PC-9 (cell line): ENCODE measurements around the gene ALPK3. TPM values are rescaled to one million over a fixed set of nuclear protein-coding genes. Genes with fewer than 3 reads are reported as not detected.

Experiments used
- BruUV-seq: library from RNA; stranded (reverse); fragments of 400-500 nt; replicated peaks from 2 replicates; lab custom pipeline; 2021; lab: Mats Ljungman, UMichigan
- CTCF ChIA-PET: fragments of 300-600 bp; sonication (Branson Sonifier 250); formaldehyde crosslinking; loops from one replicate; lab custom pipeline; 2022; ENCODE audit warnings: antibody characterized with exemption; lab: Charles Lee
- POLR2A ChIA-PET: fragments of 300-600 bp; sonication (Branson Sonifier 250); formaldehyde crosslinking; loops from one replicate; lab custom pipeline; 2022; ENCODE audit warnings: antibody characterized with exemption; ENCODE audit not compliant: unreplicated experiment; lab: Charles Lee
- DNase-seq, 2 experiments: peaks; one replicate each; pipeline versions ENCODE4 v3.0.0 to v3.0.0-alpha.2; 2015 to 2022; ENCODE audit warnings: mixed read lengths in 1 of 2
- H2AFZ ChIP-seq: fragments of 200-600 bp; sonication (generic); 2 replicates; pipeline ENCODE4 v1.8.1; 2017; ENCODE audit warnings: antibody characterized with exemption
- H3F3A ChIP-seq: fragments of 200-600 bp; sonication (generic); 2 replicates; pipeline ENCODE4 v1.8.1; 2017; ENCODE audit warnings: antibody characterized with exemption, mild to moderate bottlenecking, low read depth; ENCODE audit not compliant: insufficient read depth
- H3K27ac ChIP-seq: fragments of 200-600 bp; sonication (generic); 2 replicates; pipeline ENCODE4 v1.6.1; 2016; ENCODE audit warnings: mixed run types
- H3K27me3 ChIP-seq: fragments of 200-600 bp; sonication (generic); 2 replicates; pipeline ENCODE4 v1.6.1; 2016; ENCODE audit warnings: low read depth, mixed run types; ENCODE audit not compliant: insufficient read depth
- H3K36me3 ChIP-seq: fragments of 200-600 bp; sonication (generic); 2 replicates; pipeline ENCODE4 v1.6.1; 2016; ENCODE audit warnings: low read depth, mixed run types
- H3K4me1 ChIP-seq: fragments of 200-600 bp; sonication (generic); replicated peaks from 2 replicates; pipeline ENCODE4 v1.6.1; 2016; ENCODE audit warnings: mixed run types; ENCODE audit not compliant: insufficient read depth
- H3K4me2 ChIP-seq: fragments of 200-600 bp; sonication (generic); 2 replicates; pipeline ENCODE4 v1.6.1; 2017; ENCODE audit warnings: mixed run types
- H3K4me3 ChIP-seq: fragments of 200-600 bp; sonication (generic); 2 replicates; pipeline ENCODE4 v1.6.1; 2016; ENCODE audit warnings: mixed run types
- H3K79me2 ChIP-seq: fragments of 200-600 bp; sonication (generic); 2 replicates; pipeline ENCODE4 v1.6.1; 2017; ENCODE audit warnings: low read depth, mixed run types
- H3K9me2 ChIP-seq: fragments of 200-600 bp; sonication (generic); 2 replicates; pipeline ENCODE4 v1.8.1; 2017; ENCODE audit warnings: mild to moderate bottlenecking; ENCODE audit not compliant: insufficient read depth
- H3K9me3 ChIP-seq: fragments of 200-600 bp; sonication (generic); 2 replicates; pipeline ENCODE4 v1.8.1; 2016; ENCODE audit warnings: low read depth; ENCODE audit not compliant: insufficient read depth
- H4K20me1 ChIP-seq: fragments of 200-600 bp; sonication (generic); 2 replicates; pipeline ENCODE4 v1.8.1; 2017; ENCODE audit not compliant: insufficient read depth
- EZH2 ChIP-seq: fragments of 200-600 bp; sonication (generic); IDR thresholded peaks from 2 replicates; pipeline ENCODE4 v1.8.0; 2017; ENCODE audit warnings: antibody characterized with exemption, low read depth
- intact Hi-C: fragments of 100-400 bp; cut with micrococcal nuclease; formaldehyde crosslinking; loops from one replicate; pipeline ENCODE4 v1.10.0; 2022; ENCODE audit not compliant: unreplicated experiment
- total RNA-seq: library from RNA; stranded (reverse); gene quantifications from 2 replicates; pipeline ENCODE4 v1.2.3, GENCODE V29; 2021
- TF ChIP-seq, protein P1 (sequence below): fragments of 200-600 bp; sonication (generic); conservative IDR thresholded peaks from 2 replicates; pipeline ENCODE4 v1.6.1; 2017; ENCODE audit warnings: mixed run types, antibody characterized with exemption, mild to moderate bottlenecking, moderate library complexity

Gene ALPK3
- total RNA-seq, 1 experiment from 2014 or later, result 8.1 TPM

DNA sequence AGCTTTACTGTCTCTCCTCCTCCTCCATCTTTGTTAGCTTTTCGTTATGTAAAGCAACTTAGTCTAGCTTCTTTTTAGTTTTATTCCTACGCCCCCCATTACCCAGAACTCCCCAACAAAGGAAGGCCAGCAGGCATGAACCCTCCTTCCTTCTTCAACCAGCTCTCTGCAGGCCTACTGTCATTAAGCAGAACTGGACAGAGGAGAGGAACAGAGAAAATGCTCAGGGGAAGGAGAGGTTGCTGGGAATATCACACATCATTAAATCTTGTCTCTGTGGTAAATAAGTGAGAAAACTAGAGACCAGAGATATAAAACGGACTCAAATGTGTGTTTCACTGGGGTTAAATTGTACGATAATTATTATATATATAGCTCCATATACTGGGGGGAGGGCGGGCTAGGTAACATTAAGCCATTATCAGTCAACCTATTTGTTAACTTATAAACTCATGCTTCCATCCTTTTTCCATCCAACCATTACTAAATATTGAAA is 48.0 kb downstream of the ALPK3 start:
- POLR2A ChIA-PET, result no interaction called here
- no TSS peak for BruUV-seq
- H3K36me3 ChIP-seq, result no peaks in the 10 kb centered on the region
- H3K79me2 ChIP-seq, result 0 out of 2 replicates have a peak, but pooled peaks cover 6% of the 10 kb centered on the region
- CTCF ChIA-PET, result interaction anchor here (0.5 kb wide), 1 partner anchor 43 kb away, joined by 3 read pairs; no protein-coding TSS in a partner anchor
- H4K20me1 ChIP-seq, result no peaks in the 10 kb centered on the region
- no peaks in the 10 kb centered on the region for H3K9me3 ChIP-seq
- TF ChIP-seq EZH2, result no peak
- TF ChIP-seq, protein P1, sequence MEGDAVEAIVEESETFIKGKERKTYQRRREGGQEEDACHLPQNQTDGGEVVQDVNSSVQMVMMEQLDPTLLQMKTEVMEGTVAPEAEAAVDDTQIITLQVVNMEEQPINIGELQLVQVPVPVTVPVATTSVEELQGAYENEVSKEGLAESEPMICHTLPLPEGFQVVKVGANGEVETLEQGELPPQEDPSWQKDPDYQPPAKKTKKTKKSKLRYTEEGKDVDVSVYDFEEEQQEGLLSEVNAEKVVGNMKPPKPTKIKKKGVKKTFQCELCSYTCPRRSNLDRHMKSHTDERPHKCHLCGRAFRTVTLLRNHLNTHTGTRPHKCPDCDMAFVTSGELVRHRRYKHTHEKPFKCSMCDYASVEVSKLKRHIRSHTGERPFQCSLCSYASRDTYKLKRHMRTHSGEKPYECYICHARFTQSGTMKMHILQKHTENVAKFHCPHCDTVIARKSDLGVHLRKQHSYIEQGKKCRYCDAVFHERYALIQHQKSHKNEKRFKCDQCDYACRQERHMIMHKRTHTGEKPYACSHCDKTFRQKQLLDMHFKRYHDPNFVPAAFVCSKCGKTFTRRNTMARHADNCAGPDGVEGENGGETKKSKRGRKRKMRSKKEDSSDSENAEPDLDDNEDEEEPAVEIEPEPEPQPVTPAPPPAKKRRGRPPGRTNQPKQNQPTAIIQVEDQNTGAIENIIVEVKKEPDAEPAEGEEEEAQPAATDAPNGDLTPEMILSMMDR, result no peak
- no peak overlapping the region for H3K4me2 ChIP-seq
- no peaks in the 10 kb centered on the region for H3K27me3 ChIP-seq
- H3K9me2 ChIP-seq, result no peaks in the 10 kb centered on the region
- H2AFZ ChIP-seq, result no peak overlapping the region
- peaks cover 15% of the 10 kb centered on the region for H3K4me1 ChIP-seq
- H3K4me3 ChIP-seq, result no peak overlapping the region
- intact Hi-C loops, result no loop called here
- H3F3A ChIP-seq, result peaks cover 9% of the 10 kb centered on the region
- DNase-seq, result no peak
- no peak overlapping the region for H3K27ac ChIP-seq

DNA sequence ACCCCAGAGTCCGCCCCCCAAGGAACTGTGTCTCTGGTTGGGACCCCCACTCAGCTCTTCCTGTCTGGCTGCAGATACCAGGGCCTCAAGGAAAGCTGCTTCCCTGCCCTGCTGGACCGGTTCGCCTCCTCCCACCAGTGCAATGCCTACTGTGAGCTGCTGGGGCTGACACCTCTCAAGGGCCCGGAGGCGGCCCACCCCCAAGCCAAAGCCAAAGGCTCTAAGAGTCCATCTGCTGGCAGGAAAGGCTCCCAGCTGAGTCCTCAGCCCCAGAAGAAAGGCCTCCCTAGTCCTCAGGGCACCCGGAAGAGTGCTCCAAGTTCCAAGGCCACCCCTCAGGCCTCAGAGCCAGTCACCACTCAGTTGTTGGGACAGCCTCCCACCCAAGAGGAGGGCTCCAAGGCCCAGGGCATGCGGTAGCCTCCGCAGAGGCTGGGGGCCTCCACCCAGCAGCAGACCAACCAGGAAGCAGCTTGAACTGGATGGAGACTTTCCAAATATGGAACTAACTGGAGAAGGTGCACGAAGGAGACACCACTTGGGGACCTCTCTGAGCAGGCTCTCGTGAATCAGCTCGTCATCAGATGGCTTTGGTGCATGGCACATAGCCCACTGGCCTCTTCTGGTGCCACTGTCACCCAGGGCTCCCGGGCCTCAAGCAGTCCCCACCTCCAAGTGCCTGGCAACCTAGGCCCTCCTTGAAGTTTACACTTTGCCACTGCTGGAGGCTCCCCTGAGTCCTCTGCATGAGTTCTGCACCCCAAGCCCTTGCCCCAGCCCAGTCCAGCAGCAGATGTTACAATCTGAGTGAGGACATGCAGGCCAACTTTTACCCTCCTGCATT is 51.1 kb downstream of the ALPK3 start:
- Histone ChIP-seq H3K27ac (no peak overlapping the region), H3K9me3 (no peaks in the 10 kb centered on the region), H3K79me2 (no peaks in the 10 kb centered on the region), H3K36me3 (no peaks in the 10 kb centered on the region), H2AFZ (no peak overlapping the region), H3K27me3 (no peaks in the 10 kb centered on the region), H3K4me3 (no peak overlapping the region), H3K4me2 (no peak overlapping the region), H4K20me1 (no peaks in the 10 kb centered on the region), H3K9me2 (no peaks in the 10 kb centered on the region), H3F3A (no peaks in the 10 kb centered on the region), H3K4me1 (no peaks in the 10 kb centered on the region)
- ChIA-PET CTCF (no interaction called here), POLR2A (no interaction called here)
- no TSS peak for BruUV-seq
- TF ChIP-seq EZH2, result no peak
- TF ChIP-seq, protein P1, result no peak
- DNase-seq, result no peak
- intact Hi-C loops, result no loop called here

DNA sequence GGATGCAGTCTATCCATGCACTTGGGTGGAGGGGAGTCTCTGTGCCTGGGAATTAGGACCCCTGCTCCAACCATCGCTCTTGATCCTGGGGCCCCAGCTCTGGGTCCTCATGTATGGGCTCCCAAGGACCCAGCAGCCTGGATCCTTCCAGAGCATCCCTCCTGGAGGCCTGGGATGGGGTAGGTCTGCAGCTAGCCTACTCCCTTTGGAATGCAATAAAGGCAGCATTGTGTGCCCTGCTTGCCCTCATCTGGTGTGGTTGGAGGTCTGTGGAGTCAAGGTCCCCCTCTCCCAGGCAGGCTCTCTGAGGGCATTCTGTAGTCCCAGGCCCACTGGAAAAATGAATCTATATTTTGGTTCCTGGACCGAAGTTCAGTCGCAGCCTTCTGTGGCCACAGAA is 52.4 kb downstream of the ALPK3 start:
- no peaks in the 10 kb centered on the region for H3K9me2 ChIP-seq
- no peak overlapping the region for H3K27ac ChIP-seq
- H3K4me3 ChIP-seq, result no peak overlapping the region
- H3K9me3 ChIP-seq, result no peaks in the 10 kb centered on the region
- no peaks in the 10 kb centered on the region for H3K27me3 ChIP-seq
- H3K4me2 ChIP-seq, result no peak overlapping the region
- H3K4me1 ChIP-seq, result no peaks in the 10 kb centered on the region
- no peaks in the 10 kb centered on the region for H3F3A ChIP-seq
- intact Hi-C loops, result no loop called here
- ChIA-PET CTCF (no interaction called here), POLR2A (no interaction called here)
- DNase-seq, result no peak
- no peaks in the 10 kb centered on the region for H3K36me3 ChIP-seq
- no peak for TF ChIP-seq EZH2
- TF ChIP-seq, protein P1, result no peak
- no peaks in the 10 kb centered on the region for H4K20me1 ChIP-seq
- BruUV-seq, result no TSS peak
- no peak overlapping the region for H2AFZ ChIP-seq
- no peaks in the 10 kb centered on the region for H3K79me2 ChIP-seq
